Measurements from ENCODE around the gene ZNF609. TPM values are rescaled to one million over a fixed set of nuclear protein-coding genes. Genes with fewer than 3 reads are reported as not detected.

The ZNF609 gene
- total RNA-seq, 1 experiment from 2014 or later: 35.0 TPM

GRCh38 chr15:64524778-64525177 is 64.4 kb downstream of the ZNF609 start:
- POLR2A ChIA-PET (ENCODE audit: low non-redundant PET): no interaction called here
- H3K4me1 ChIP-seq (ENCODE audit: insufficient read depth, low read length, poor library complexity, severe bottlenecking): peaks cover 34% of the 10 kb centered on the region
- CTCF ChIA-PET: no interaction called here
- H3K4me3 ChIP-seq (ENCODE audit: low read depth, low read length, poor library complexity, severe bottlenecking): no peak overlapping the region
- no peaks in the 10 kb centered on the region for H3K36me3 ChIP-seq (ENCODE audit: insufficient read depth, low read length, poor library complexity, severe bottlenecking)
- H3K9me3 ChIP-seq (ENCODE audit: low read depth, low read length, poor library complexity, severe bottlenecking): no peaks in the 10 kb centered on the region
- TF ChIP-seq CTCF (conservative IDR thresholded peaks at IDR 0.05; ENCODE audit: low read depth, low read length): no peak
- TF ChIP-seq EZH2 (IDR thresholded peaks at IDR 0.05; ENCODE audit: borderline replicate concordance, low read depth, low read length, poor library complexity, severe bottlenecking): no peak
- intact Hi-C loops (cut with micrococcal nuclease; ENCODE audit: unreplicated experiment): no loop called here
- no peak for DNase-seq (ENCODE audit: low spot score)
- no peaks in the 10 kb centered on the region for H3K27me3 ChIP-seq (replicated peaks; ENCODE audit: insufficient read depth, low read depth, low read length, poor library complexity)
- H3K27ac ChIP-seq (ENCODE audit: low read depth, low read length, poor library complexity, severe bottlenecking): no peak overlapping the region
- BruUV-seq (replicated peaks): no TSS peak

GRCh38 chr15:64525828-64526530 is 65.6 kb downstream of the ZNF609 start:
- intact Hi-C loops (cut with micrococcal nuclease; ENCODE audit: unreplicated experiment): no loop called here
- H3K4me3 ChIP-seq (ENCODE audit: low read depth, low read length, poor library complexity, severe bottlenecking): no peak overlapping the region

GRCh38 chr15:64527263-64527984 is 67.0 kb downstream of the ZNF609 start:
- CTCF ChIA-PET: no interaction called here
- no TSS peak for BruUV-seq (replicated peaks)
- no peak for DNase-seq (ENCODE audit: low spot score)
- Histone ChIP-seq H3K4me3 (ENCODE audit: low read depth, low read length, poor library complexity, severe bottlenecking) (no peak overlapping the region), H3K27ac (ENCODE audit: low read depth, low read length, poor library complexity, severe bottlenecking) (no peak overlapping the region), H3K4me1 (ENCODE audit: insufficient read depth, low read length, poor library complexity, severe bottlenecking) (peaks cover 23% of the 10 kb centered on the region), H3K36me3 (ENCODE audit: insufficient read depth, low read length, poor library complexity, severe bottlenecking) (no peaks in the 10 kb centered on the region), H3K9me3 (ENCODE audit: low read depth, low read length, poor library complexity, severe bottlenecking) (no peaks in the 10 kb centered on the region), H3K27me3 (replicated peaks; ENCODE audit: insufficient read depth, low read depth, low read length, poor library complexity) (no peaks in the 10 kb centered on the region)
- POLR2A ChIA-PET (ENCODE audit: low non-redundant PET): no interaction called here
- no peak for TF ChIP-seq CTCF (conservative IDR thresholded peaks at IDR 0.05; ENCODE audit: low read depth, low read length)
- TF ChIP-seq EZH2 (IDR thresholded peaks at IDR 0.05; ENCODE audit: borderline replicate concordance, low read depth, low read length, poor library complexity, severe bottlenecking): no peak
- intact Hi-C loops (cut with micrococcal nuclease; ENCODE audit: unreplicated experiment): no loop called here

More at GRCh38 chr15:64525828-64526530, 65.6 kb downstream of the ZNF609 start:
- no TSS peak for BruUV-seq (replicated peaks)
- Histone ChIP-seq H3K36me3 (ENCODE audit: insufficient read depth, low read length, poor library complexity, severe bottlenecking) (no peaks in the 10 kb centered on the region), H3K27me3 (replicated peaks; ENCODE audit: insufficient read depth, low read depth, low read length, poor library complexity) (no peaks in the 10 kb centered on the region), H3K9me3 (ENCODE audit: low read depth, low read length, poor library complexity, severe bottlenecking) (no peaks in the 10 kb centered on the region), H3K27ac (ENCODE audit: low read depth, low read length, poor library complexity, severe bottlenecking) (no peak overlapping the region), H3K4me1 (ENCODE audit: insufficient read depth, low read length, poor library complexity, severe bottlenecking) (peaks cover 36% of the 10 kb centered on the region)
- POLR2A ChIA-PET (ENCODE audit: low non-redundant PET): no interaction called here
- DNase-seq (ENCODE audit: low spot score): no peak
- CTCF ChIA-PET: interaction anchor here (0.7 kb wide), 1 partner anchor 9 kb away, joined by 3 read pairs; no protein-coding TSS in a partner anchor
- TF ChIP-seq CTCF (conservative IDR thresholded peaks at IDR 0.05; ENCODE audit: low read depth, low read length): no peak

Data from A673 (cell line).